OCI-LY3 (cell line): Measurements from ENCODE around the gene UNKL.

ENCODE experiments used
- H2AFZ ChIP-seq: fragments of 200-600, 300-600 bp; shearing (Covaris generic); 2 replicates; pipeline ENCODE4 v1.6.0; 2014; ENCODE audit warnings: antibody characterized with exemption, low read depth, low read length
- H3K27ac ChIP-seq: fragments of 200-600, 300-600 bp; sonication (generic); 2 replicates; pipeline ENCODE4 v1.5.1; 2014; ENCODE audit warnings: mild to moderate bottlenecking, low read length, moderate library complexity, mixed read lengths
- H3K27me3 ChIP-seq: fragments of 200-600, 300-600 bp; sonication (generic); 2 replicates; pipeline ENCODE4 v1.6.1; 2014; ENCODE audit warnings: low read depth, low read length, mixed read lengths
- H3K36me3 ChIP-seq: fragments of 200-600, 300-600 bp; sonication (generic); replicated peaks from 2 replicates; pipeline ENCODE3; 2014; ENCODE audit warnings: low read depth, low read length, mixed read lengths
- H3K4me1 ChIP-seq: fragments of 300-600, 200-600 bp; sonication (generic); 2 replicates; pipeline ENCODE4 v1.6.1; 2014; ENCODE audit warnings: low read length, mixed read lengths
- H3K4me2 ChIP-seq: fragments of 200-600, 300-600 bp; sonication (generic); 2 replicates; pipeline ENCODE4 v1.6.1; 2014; ENCODE audit warnings: low read length, mixed read lengths
- H3K4me3 ChIP-seq: fragments of 300-600, 200-600 bp; sonication (generic); 2 replicates; pipeline ENCODE4 v1.5.1; 2014; ENCODE audit warnings: antibody characterized with exemption, mild to moderate bottlenecking, low read length, moderate library complexity
- H3K79me2 ChIP-seq: fragments of 300-600, 200-600 bp; shearing (Covaris generic); 2 replicates; pipeline ENCODE4 v1.6.1; 2014; ENCODE audit warnings: mild to moderate bottlenecking, low read length, mixed read lengths
- H3K9ac ChIP-seq: fragments of 300-600, 200-600 bp; shearing (Covaris generic); 2 replicates; pipeline ENCODE4 v1.6.0; 2014; ENCODE audit warnings: mild to moderate bottlenecking, low read length, moderate library complexity
- H3K9me3 ChIP-seq: fragments of 200-600, 300-600 bp; shearing (Covaris generic); 2 replicates; pipeline ENCODE4 v1.6.1; 2014; ENCODE audit warnings: low read length, mixed read lengths; ENCODE audit not compliant: insufficient read depth
- H4K20me1 ChIP-seq: fragments of 200-600, 300-600 bp; sonication (generic); 2 replicates; pipeline ENCODE4 v1.6.1; 2016; ENCODE audit warnings: low read length, mixed read lengths; ENCODE audit not compliant: insufficient read depth
- EZH2phosphoT487 ChIP-seq: fragments of 200-600 bp; shearing (Covaris generic); IDR thresholded peaks from 2 replicates; pipeline ENCODE4 v1.6.1; 2018; ENCODE audit warnings: antibody characterized with exemption, mixed run types, low read depth
- TF ChIP-seq, protein P1 (sequence below): fragments of 200-600, 300-600 bp; sonication (generic); IDR thresholded peaks from 2 replicates; pipeline ENCODE4 v1.5.1; 2014; ENCODE audit warnings: antibody characterized with exemption, low read length, low read depth

Gene UNKL

DNA sequence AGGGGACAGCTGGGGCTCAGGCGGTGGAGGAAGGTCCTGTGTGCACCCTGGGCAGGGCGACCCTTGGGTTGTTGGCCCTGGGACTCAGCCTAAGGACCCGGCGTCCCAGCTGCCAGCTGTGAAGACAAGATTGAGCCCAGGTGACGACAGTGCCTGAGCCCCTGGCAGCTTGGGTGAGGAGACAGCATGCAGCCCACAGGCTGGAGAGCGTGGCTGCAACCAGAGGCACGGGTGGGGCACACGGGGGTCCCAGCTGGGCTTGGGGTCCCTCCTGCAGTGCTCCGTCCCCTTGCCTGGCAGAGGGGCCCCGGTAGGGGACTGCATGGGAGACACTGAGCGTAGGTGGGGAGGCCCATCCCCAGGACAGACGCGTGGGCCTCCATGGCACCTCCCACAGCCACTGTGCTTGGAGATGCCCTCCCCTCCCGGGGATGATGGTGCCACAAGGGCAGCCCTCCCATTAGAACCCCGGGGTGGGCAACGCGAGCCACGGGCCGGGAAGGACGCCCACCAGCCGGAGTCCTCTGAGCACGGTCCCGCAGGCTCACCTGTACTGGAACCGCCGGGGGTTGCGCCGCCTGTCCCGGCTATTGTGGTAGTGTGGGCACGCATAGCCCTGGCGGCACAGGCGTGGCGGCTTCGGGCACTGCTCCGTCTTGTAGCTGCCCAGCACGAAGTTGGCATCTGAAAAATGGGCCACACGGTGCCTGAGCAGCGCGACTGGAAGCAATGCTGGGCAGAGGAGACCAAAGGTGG, 15.5 kb downstream of the UNKL start:
- no peak overlapping the region for H3K4me2 ChIP-seq
- no peaks in the 10 kb centered on the region for H3K4me1 ChIP-seq
- no peaks in the 10 kb centered on the region for H3K9me3 ChIP-seq
- H3K27ac ChIP-seq = no peak overlapping the region
- H3K79me2 ChIP-seq = peaks cover 4% of the 10 kb centered on the region; the same call in 1 of the 2 replicates
- no peak overlapping the region for H3K4me3 ChIP-seq
- TF ChIP-seq EZH2phosphoT487 = no peak
- TF ChIP-seq, protein P1, sequence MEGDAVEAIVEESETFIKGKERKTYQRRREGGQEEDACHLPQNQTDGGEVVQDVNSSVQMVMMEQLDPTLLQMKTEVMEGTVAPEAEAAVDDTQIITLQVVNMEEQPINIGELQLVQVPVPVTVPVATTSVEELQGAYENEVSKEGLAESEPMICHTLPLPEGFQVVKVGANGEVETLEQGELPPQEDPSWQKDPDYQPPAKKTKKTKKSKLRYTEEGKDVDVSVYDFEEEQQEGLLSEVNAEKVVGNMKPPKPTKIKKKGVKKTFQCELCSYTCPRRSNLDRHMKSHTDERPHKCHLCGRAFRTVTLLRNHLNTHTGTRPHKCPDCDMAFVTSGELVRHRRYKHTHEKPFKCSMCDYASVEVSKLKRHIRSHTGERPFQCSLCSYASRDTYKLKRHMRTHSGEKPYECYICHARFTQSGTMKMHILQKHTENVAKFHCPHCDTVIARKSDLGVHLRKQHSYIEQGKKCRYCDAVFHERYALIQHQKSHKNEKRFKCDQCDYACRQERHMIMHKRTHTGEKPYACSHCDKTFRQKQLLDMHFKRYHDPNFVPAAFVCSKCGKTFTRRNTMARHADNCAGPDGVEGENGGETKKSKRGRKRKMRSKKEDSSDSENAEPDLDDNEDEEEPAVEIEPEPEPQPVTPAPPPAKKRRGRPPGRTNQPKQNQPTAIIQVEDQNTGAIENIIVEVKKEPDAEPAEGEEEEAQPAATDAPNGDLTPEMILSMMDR = no peak
- H2AFZ ChIP-seq = no peak overlapping the region
- H3K27me3 ChIP-seq = no peaks in the 10 kb centered on the region
- peaks cover 11% of the 10 kb centered on the region for H3K36me3 ChIP-seq
- H3K9ac ChIP-seq = no peak overlapping the region
- H4K20me1 ChIP-seq = 0 out of 2 replicates have a peak, but pooled peaks cover under 1% of the 10 kb centered on the region

DNA sequence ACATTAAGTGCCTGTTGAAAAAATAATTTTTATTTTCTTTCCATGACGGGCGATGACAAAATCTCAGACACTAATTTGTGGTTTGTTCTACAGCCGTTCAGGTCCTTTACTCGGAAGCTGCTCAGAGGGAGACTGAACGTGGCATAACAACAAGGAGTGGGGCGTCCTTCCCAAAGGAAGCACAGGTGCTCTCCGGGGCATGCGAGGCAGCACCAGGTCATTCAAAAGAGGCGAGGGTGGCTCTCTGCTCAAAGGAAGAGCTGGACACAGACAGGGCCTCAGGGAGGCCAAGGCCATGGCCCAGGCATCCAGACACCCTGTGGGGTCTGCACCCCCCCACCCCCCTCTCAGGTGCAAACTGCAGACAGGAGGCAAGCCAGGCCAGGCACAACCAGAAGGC, 16.2 kb downstream of the UNKL start:
- Histone ChIP-seq H3K36me3 (peaks cover 11% of the 10 kb centered on the region), H3K27me3 (no peaks in the 10 kb centered on the region), H3K27ac (no peak overlapping the region)

DNA sequence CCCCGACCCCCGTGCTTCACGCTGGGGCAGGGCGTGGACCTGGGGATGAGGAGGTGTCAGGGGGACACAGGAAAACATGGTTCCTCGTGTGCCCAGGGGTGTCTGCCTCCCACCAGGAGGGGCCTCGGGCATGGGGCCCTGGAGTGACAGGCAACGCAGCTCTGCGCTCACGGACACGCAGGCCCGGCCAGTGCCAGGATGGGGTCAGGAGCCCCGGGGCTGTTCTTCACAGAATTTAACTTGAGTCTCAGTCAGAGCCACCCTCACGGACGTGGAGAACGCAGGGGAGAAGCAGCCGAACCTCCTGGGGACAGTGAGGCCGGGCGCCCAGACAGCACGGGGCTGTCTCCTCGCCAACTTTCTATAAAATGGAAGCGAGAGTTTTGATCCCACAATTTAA, 16.7 kb downstream of the UNKL start:
- H4K20me1 ChIP-seq = no peaks in the 10 kb centered on the region
- no peak overlapping the region for H3K9ac ChIP-seq
- H3K4me3 ChIP-seq = no peak overlapping the region
- H3K79me2 ChIP-seq = no peaks in the 10 kb centered on the region
- no peaks in the 10 kb centered on the region for H3K27me3 ChIP-seq
- H3K27ac ChIP-seq = no peak overlapping the region
- no peak overlapping the region for H2AFZ ChIP-seq
- H3K4me1 ChIP-seq = no peaks in the 10 kb centered on the region
- no peaks in the 10 kb centered on the region for H3K9me3 ChIP-seq
- H3K36me3 ChIP-seq = peaks cover 6% of the 10 kb centered on the region
- TF ChIP-seq EZH2phosphoT487 = no peak
- TF ChIP-seq, protein P1 = no peak
- H3K4me2 ChIP-seq = no peak overlapping the region

More for the DNA sequence above, 16.2 kb downstream of the UNKL start:
- TF ChIP-seq, protein P1 = no peak
- no peak for TF ChIP-seq EZH2phosphoT487
- Histone ChIP-seq H3K4me2 (no peak overlapping the region), H3K79me2 (peaks cover 4% of the 10 kb centered on the region; the same call in 1 of the 2 replicates), H3K4me3 (no peak overlapping the region), H4K20me1 (no peaks in the 10 kb centered on the region), H3K9me3 (no peaks in the 10 kb centered on the region), H2AFZ (no peak overlapping the region), H3K4me1 (no peaks in the 10 kb centered on the region), H3K9ac (no peak overlapping the region)

DNA sequence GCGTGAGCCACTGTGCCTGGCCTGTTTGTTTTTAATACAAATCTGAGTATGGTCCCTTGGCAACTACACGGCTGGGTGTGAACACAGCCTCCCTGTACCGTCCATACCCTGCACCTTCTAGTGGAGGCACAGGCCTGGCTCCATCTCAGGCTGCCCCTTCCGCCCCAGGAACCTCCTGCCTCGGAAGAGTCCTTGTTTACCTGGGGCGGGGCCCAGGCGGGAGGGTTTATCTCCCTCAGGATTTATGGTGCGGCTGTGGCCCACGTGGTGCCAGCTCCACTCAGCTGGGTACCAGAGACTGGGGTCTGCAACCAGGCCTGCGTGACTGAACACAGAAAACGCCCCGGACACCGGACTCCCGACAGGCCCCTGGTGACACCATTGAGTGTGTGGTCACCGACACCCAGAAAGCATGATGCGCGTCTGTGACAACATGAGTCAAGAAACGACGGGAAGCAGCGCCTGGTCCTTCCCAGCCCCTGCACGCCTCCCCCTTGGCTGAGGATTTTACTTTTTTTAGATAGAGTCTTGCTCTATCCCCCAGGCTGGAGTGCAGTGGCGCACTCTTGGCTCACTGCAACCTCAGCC, 19.0 kb downstream of the UNKL start:
- TF ChIP-seq, protein P1 = no peak
- H3K27ac ChIP-seq = no peak overlapping the region
- no peaks in the 10 kb centered on the region for H3K9me3 ChIP-seq
- H3K36me3 ChIP-seq = no peaks in the 10 kb centered on the region
- no peak overlapping the region for H2AFZ ChIP-seq
- no peak overlapping the region for H3K4me3 ChIP-seq
- H4K20me1 ChIP-seq = no peaks in the 10 kb centered on the region
- no peak overlapping the region for H3K4me2 ChIP-seq
- no peaks in the 10 kb centered on the region for H3K27me3 ChIP-seq
- H3K79me2 ChIP-seq = no peaks in the 10 kb centered on the region
- H3K9ac ChIP-seq = no peak overlapping the region
- no peaks in the 10 kb centered on the region for H3K4me1 ChIP-seq
